ENCODE measurements around the gene CBARP.

DNA sequence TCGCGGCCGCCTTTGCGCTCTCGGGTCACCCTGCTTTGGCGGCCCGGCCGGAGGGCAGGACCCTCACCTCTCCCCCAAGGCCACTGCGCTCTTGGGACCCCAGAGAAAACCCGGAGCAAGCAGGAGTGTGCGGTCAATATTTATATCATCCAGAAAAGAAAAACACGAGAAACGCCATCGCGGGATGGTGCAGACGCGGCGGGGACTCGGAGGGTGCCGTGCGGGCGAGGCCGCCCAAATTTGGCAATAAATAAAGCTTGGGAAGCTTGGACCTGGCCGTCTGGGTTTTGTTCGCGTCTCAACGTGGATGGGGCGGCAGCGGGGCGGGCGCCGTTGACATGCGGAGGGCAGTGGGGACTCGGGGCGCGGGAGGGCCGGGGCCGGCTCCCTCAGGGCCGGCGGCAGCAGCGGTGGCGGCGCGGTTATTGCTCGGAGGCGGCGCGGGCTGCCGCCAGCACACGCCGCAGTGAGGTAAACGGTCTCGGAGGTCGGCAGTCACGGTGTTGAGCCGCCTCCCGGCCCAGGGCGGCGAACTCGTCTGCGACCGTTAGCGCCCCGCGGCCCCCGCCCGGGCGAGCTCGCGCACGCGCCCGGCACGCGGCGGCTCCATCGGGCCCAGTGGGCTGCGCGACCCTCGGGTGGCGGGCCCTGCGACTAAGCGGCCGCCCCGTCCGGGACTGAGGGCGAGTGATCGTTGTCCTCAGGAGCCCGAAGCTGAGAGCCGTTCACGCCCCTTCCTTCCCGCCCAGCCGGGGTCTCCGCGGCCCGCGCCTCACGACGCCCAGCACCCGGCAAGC lies 9.4 kb downstream of the CBARP start:
- TF ChIP-seq POLR2A (IDR thresholded peaks at IDR 0.05), result no peak
- TF ChIP-seq, protein P1, sequence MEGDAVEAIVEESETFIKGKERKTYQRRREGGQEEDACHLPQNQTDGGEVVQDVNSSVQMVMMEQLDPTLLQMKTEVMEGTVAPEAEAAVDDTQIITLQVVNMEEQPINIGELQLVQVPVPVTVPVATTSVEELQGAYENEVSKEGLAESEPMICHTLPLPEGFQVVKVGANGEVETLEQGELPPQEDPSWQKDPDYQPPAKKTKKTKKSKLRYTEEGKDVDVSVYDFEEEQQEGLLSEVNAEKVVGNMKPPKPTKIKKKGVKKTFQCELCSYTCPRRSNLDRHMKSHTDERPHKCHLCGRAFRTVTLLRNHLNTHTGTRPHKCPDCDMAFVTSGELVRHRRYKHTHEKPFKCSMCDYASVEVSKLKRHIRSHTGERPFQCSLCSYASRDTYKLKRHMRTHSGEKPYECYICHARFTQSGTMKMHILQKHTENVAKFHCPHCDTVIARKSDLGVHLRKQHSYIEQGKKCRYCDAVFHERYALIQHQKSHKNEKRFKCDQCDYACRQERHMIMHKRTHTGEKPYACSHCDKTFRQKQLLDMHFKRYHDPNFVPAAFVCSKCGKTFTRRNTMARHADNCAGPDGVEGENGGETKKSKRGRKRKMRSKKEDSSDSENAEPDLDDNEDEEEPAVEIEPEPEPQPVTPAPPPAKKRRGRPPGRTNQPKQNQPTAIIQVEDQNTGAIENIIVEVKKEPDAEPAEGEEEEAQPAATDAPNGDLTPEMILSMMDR (IDR thresholded peaks at IDR 0.05), result no peak

All from right lobe of liver (tissue), 4 donors.